ENCODE measurements around the gene TRAPPC2L. TPM values are rescaled to one million over a fixed set of nuclear protein-coding genes. Genes with fewer than 3 reads are reported as not detected.

The TRAPPC2L gene
- total and polyA plus RNA-seq, 10 of the 15 experiments (the other 5 are each of a cell fraction or from before 2014, with no cell fraction given) = 56.3 to 363 (median 118) TPM

- Histone ChIP-seq H3K27me3 (replicated peaks in 1 of 2; ENCODE audit: control insufficient read depth in 2 of 2, insufficient read depth in 2 of 2, low read length in 1 of 2) (no peaks in the 10 kb centered on the region), H3K9ac (ENCODE audit: control insufficient read depth, insufficient read depth, low read length) (no peak overlapping the region), H3K27ac (ENCODE audit: control insufficient read depth, insufficient read depth) (no peak overlapping the region), H3K36me3 (ENCODE audit: control insufficient read depth in 2 of 2, insufficient read depth in 2 of 2, low read length in 1 of 2) (peaks cover 4 to 5% of the 10 kb centered on the region in 2 experiments; a peak in 3 of 4 replicates), H2AFZ (ENCODE audit: control insufficient read depth, low read depth, low read length) (no peak overlapping the region), H4K20me1 (ENCODE audit: control insufficient read depth, insufficient read depth) (no peaks in the 10 kb centered on the region), H3K4me1 (ENCODE audit: control insufficient read depth, insufficient read depth, low read length) (peaks cover 8% of the 10 kb centered on the region), H3K4me3 (no peak overlapping the region), H3K4me2 (ENCODE audit: control insufficient read depth, insufficient read depth) (no peak overlapping the region), H3K9me3 (replicated peaks; ENCODE audit: control insufficient read depth, insufficient read depth, low read length) (no peaks in the 10 kb centered on the region), H3K79me2 (ENCODE audit: control insufficient read depth, insufficient read depth, low read length) (peaks cover 11% of the 10 kb centered on the region)
- intact Hi-C loops (cut with micrococcal nuclease; ENCODE audit: unreplicated experiment) = no loop called here
- BruUV-seq (replicated peaks) = no TSS peak
- in situ Hi-C loops (cut with MboI) = no loop called here
- POLR2A ChIA-PET = no interaction called here
- TF ChIP-seq, protein P1, sequence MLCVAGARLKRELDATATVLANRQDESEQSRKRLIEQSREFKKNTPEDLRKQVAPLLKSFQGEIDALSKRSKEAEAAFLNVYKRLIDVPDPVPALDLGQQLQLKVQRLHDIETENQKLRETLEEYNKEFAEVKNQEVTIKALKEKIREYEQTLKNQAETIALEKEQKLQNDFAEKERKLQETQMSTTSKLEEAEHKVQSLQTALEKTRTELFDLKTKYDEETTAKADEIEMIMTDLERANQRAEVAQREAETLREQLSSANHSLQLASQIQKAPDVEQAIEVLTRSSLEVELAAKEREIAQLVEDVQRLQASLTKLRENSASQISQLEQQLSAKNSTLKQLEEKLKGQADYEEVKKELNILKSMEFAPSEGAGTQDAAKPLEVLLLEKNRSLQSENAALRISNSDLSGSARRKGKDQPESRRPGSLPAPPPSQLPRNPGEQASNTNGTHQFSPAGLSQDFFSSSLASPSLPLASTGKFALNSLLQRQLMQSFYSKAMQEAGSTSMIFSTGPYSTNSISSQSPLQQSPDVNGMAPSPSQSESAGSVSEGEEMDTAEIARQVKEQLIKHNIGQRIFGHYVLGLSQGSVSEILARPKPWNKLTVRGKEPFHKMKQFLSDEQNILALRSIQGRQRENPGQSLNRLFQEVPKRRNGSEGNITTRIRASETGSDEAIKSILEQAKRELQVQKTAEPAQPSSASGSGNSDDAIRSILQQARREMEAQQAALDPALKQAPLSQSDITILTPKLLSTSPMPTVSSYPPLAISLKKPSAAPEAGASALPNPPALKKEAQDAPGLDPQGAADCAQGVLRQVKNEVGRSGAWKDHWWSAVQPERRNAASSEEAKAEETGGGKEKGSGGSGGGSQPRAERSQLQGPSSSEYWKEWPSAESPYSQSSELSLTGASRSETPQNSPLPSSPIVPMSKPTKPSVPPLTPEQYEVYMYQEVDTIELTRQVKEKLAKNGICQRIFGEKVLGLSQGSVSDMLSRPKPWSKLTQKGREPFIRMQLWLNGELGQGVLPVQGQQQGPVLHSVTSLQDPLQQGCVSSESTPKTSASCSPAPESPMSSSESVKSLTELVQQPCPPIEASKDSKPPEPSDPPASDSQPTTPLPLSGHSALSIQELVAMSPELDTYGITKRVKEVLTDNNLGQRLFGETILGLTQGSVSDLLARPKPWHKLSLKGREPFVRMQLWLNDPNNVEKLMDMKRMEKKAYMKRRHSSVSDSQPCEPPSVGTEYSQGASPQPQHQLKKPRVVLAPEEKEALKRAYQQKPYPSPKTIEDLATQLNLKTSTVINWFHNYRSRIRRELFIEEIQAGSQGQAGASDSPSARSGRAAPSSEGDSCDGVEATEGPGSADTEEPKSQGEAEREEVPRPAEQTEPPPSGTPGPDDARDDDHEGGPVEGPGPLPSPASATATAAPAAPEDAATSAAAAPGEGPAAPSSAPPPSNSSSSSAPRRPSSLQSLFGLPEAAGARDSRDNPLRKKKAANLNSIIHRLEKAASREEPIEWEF (IDR thresholded peaks at IDR 0.05; ENCODE audit: insufficient replicate concordance, low read depth, low read length) = no peak
- RAD21 ChIA-PET (ENCODE audit: unreplicated experiment) = no interaction called here
- SMC1A ChIA-PET (ENCODE audit: uncharacterized antibody, unreplicated experiment) = no interaction called here
- WGBS (ENCODE audit: insufficient coverage, insufficient replicate concordance, low lambda C conversion rate, missing lambda C conversion rate) = 94% methylated on average over 19 of the region's 19 CpGs
- DNase-seq (ENCODE audit: low read depth, low spot score) = no peak
- CTCF ChIA-PET = no interaction called here
- no peak for FAIRE-seq
- ATAC-seq = no peak
Observed at GRCh38 chr16:88861359-88861758, 4.4 kb downstream of the TRAPPC2L start.

- 95% methylated on average over 25 of the region's 25 CpGs for WGBS (ENCODE audit: insufficient coverage, insufficient replicate concordance, low lambda C conversion rate, missing lambda C conversion rate)
- DNase-seq (ENCODE audit: low read depth, low spot score) (no peak), FAIRE-seq (no peak), ATAC-seq (no peak)
- H3K36me3 ChIP-seq (ENCODE audit: control insufficient read depth in 2 of 2, insufficient read depth in 2 of 2, low read length in 1 of 2) = peaks cover 4 to 5% of the 10 kb centered on the region in 2 experiments; a peak in 3 of 4 replicates
- H4K20me1 ChIP-seq (ENCODE audit: control insufficient read depth, insufficient read depth) = no peaks in the 10 kb centered on the region
- in situ Hi-C loops (cut with MboI) (no loop called here), intact Hi-C loops (cut with micrococcal nuclease; ENCODE audit: unreplicated experiment) (no loop called here)
- ChIA-PET SMC1A (ENCODE audit: uncharacterized antibody, unreplicated experiment) (no interaction called here), RAD21 (ENCODE audit: unreplicated experiment) (no interaction called here), CTCF (no interaction called here), POLR2A (no interaction called here)
- H3K4me3 ChIP-seq = no peak overlapping the region
- H3K79me2 ChIP-seq (ENCODE audit: control insufficient read depth, insufficient read depth, low read length) = peaks cover 2% of the 10 kb centered on the region
- no peak overlapping the region for H3K9ac ChIP-seq (ENCODE audit: control insufficient read depth, insufficient read depth, low read length)
- H3K4me1 ChIP-seq (ENCODE audit: control insufficient read depth, insufficient read depth, low read length) = peaks cover 5% of the 10 kb centered on the region
- no TSS peak for BruUV-seq (replicated peaks)
- H3K4me2 ChIP-seq (ENCODE audit: control insufficient read depth, insufficient read depth) = no peak overlapping the region
- H3K27ac ChIP-seq (ENCODE audit: control insufficient read depth, insufficient read depth) = no peak overlapping the region
- H3K9me3 ChIP-seq (replicated peaks; ENCODE audit: control insufficient read depth, insufficient read depth, low read length) = no peaks in the 10 kb centered on the region
- H2AFZ ChIP-seq (ENCODE audit: control insufficient read depth, low read depth, low read length) = no peak overlapping the region
- H3K27me3 ChIP-seq (replicated peaks in 1 of 2; ENCODE audit: control insufficient read depth in 2 of 2, insufficient read depth in 2 of 2, low read length in 1 of 2) = no peaks in the 10 kb centered on the region
- TF ChIP-seq EP300 (IDR thresholded peaks at IDR 0.05; ENCODE audit: borderline replicate concordance in 1 of 2, control insufficient read depth in 1 of 2, low read depth in 2 of 2, low read length in 2 of 2) (no peak), CEBPB (IDR thresholded peaks at IDR 0.05; ENCODE audit: borderline replicate concordance in 1 of 2, low read depth in 2 of 2, low read length in 2 of 2) (no peak), IKZF2 (IDR thresholded peaks at IDR 0.05) (no peak), NBN (IDR thresholded peaks at IDR 0.05) (no peak), MTA3 (IDR thresholded peaks at IDR 0.05; ENCODE audit: borderline replicate concordance, low read length) (no peak), YBX1 (IDR thresholded peaks at IDR 0.05) (no peak), MEF2A (IDR thresholded peaks at IDR 0.05; ENCODE audit: insufficient read depth, low read depth, low read length) (no peak)
- TF ChIP-seq, protein P2, sequence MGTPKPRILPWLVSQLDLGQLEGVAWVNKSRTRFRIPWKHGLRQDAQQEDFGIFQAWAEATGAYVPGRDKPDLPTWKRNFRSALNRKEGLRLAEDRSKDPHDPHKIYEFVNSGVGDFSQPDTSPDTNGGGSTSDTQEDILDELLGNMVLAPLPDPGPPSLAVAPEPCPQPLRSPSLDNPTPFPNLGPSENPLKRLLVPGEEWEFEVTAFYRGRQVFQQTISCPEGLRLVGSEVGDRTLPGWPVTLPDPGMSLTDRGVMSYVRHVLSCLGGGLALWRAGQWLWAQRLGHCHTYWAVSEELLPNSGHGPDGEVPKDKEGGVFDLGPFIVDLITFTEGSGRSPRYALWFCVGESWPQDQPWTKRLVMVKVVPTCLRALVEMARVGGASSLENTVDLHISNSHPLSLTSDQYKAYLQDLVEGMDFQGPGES (IDR thresholded peaks at IDR 0.05) = no peak
Observed at GRCh38 chr16:88862968-88863367, 6.0 kb downstream of the TRAPPC2L start.

All from GM12878 (cell line).